ENCODE measurements around the gene ZEB1. TPM values are rescaled to one million over a fixed set of nuclear protein-coding genes. Genes with fewer than 3 reads are reported as not detected.

ZEB1 gene
- total RNA-seq, 1 donor from 2014 or later: 38.8 TPM

DNA sequence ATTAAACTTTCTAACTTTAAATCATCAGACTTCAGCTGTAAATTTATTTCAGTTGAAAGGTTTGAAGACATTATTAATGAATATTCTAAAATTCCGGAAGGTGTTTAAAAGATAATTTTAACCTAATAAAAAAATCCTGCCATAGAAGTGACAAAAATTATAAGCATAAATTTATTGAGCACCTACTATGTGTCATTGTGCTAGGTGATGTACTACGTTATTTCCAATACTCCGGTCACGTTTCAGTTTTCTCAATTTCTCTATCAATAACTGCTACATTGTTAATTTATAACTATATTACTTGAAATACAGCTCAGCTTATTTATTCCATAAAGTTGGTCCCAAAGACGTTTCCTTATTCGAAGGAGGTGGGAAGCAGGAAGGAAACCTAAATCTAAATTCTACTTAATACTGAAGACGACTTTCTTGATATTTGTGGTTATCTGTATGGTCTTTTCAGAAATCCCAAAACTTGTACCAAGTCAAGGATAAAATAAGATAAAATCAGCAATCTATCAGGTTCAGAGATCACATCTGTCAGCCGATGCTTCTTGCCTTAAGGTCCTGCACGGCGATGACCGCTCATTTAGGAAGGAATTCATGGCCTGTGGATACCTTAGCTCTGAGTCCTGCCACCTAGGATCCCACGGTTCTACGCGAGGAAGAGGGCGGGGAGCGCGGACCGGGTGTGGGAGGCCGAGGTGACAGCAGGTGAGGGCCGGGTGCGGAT, 1.2 kb upstream of the ZEB1 start:
- H3K4me3 Mint-ChIP-seq: peak overlapping the region; percentile 100
- Histone ChIP-seq H3K4me3 (peak overlapping the region; percentile 84), H2AFZ (replicated peaks) (no peak overlapping the region), H3F3A (ENCODE audit: low read depth) (peaks cover 16% of the 10 kb centered on the region), H3K36me3 (no peaks in the 10 kb centered on the region), H3K27ac (no peak overlapping the region), H3K4me1 (peaks cover 11% of the 10 kb centered on the region), H4K20me1 (ENCODE audit: low read depth) (peaks cover 40% of the 10 kb centered on the region), H3K9me3 (ENCODE audit: low read depth) (no peaks in the 10 kb centered on the region), H3K79me2 (ENCODE audit: low read depth) (peaks cover 40% of the 10 kb centered on the region), H3K27me3 (peaks cover 36% of the 10 kb centered on the region), H3K4me2 (peak overlapping the region; percentile 84), H3K9ac (no peak overlapping the region)
- peaks cover 4% of the 10 kb centered on the region for H3K27me3 Mint-ChIP-seq (ENCODE audit: insufficient read depth, low read depth)
- no peaks in the 10 kb centered on the region for H3K36me3 Mint-ChIP-seq
- H3K27ac Mint-ChIP-seq: peak overlapping the region; percentile 72
- TF ChIP-seq CTCF (IDR thresholded peaks at IDR 0.05): no peak
- no peak for TF ChIP-seq EZH2phosphoT487 (IDR thresholded peaks at IDR 0.05)
- TF ChIP-seq EZH2 (IDR thresholded peaks at IDR 0.05): no peak
- H3K4me1 Mint-ChIP-seq: peaks cover 34% of the 10 kb centered on the region
- H3K9me3 Mint-ChIP-seq: no peaks in the 10 kb centered on the region
- DNase-seq (ENCODE audit: low spot score): peak; percentile 32

DNA sequence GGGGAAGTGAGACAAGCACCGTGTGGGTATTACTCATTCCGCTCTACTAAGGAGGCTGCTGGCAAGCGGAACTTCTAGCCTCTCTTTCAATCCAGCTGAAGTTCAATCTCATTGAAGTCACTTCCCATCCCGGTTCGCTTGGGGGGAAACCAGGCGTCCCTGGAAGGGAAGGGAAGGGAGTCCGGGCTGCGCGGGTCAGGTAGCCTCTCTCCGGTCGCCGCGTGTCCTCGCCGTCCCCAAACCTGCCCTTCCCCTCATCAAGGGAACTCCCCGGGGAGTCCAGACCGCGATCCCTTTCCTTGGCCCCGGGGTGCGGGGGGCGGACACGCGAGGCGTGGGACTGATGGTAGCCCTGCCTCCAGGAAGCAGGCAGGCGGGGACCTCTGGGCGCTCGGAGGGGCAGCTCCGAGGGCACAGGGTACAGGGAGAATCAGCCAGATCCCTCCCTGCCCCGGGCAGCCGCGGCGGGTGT, 598 bp upstream of the ZEB1 start:
- DNase-seq (ENCODE audit: low spot score): peak; percentile 35
- Histone ChIP-seq H3K27me3 (peaks cover 42% of the 10 kb centered on the region), H3F3A (ENCODE audit: low read depth) (peaks cover 16% of the 10 kb centered on the region), H3K4me1 (peaks cover 11% of the 10 kb centered on the region), H3K36me3 (no peaks in the 10 kb centered on the region), H3K9ac (no peak overlapping the region), H3K4me2 (peak overlapping the region; percentile 84), H4K20me1 (ENCODE audit: low read depth) (peaks cover 46% of the 10 kb centered on the region), H3K9me3 (ENCODE audit: low read depth) (no peaks in the 10 kb centered on the region), H2AFZ (replicated peaks) (peak overlapping the region; percentile 93), H3K79me2 (ENCODE audit: low read depth) (peaks cover 46% of the 10 kb centered on the region), H3K27ac (no peak overlapping the region), H3K4me3 (peak overlapping the region; percentile 84)
- peaks cover 34% of the 10 kb centered on the region for H3K4me1 Mint-ChIP-seq
- no peak for TF ChIP-seq CTCF (IDR thresholded peaks at IDR 0.05)
- TF ChIP-seq EZH2 (IDR thresholded peaks at IDR 0.05): no peak
- no peak for TF ChIP-seq EZH2phosphoT487 (IDR thresholded peaks at IDR 0.05)
- peak overlapping the region; percentile 100 for H3K4me3 Mint-ChIP-seq
- no peaks in the 10 kb centered on the region for H3K36me3 Mint-ChIP-seq
- H3K27me3 Mint-ChIP-seq (ENCODE audit: insufficient read depth, low read depth): peaks cover 4% of the 10 kb centered on the region
- H3K9me3 Mint-ChIP-seq: no peaks in the 10 kb centered on the region
- H3K27ac Mint-ChIP-seq: no peak overlapping the region

DNA sequence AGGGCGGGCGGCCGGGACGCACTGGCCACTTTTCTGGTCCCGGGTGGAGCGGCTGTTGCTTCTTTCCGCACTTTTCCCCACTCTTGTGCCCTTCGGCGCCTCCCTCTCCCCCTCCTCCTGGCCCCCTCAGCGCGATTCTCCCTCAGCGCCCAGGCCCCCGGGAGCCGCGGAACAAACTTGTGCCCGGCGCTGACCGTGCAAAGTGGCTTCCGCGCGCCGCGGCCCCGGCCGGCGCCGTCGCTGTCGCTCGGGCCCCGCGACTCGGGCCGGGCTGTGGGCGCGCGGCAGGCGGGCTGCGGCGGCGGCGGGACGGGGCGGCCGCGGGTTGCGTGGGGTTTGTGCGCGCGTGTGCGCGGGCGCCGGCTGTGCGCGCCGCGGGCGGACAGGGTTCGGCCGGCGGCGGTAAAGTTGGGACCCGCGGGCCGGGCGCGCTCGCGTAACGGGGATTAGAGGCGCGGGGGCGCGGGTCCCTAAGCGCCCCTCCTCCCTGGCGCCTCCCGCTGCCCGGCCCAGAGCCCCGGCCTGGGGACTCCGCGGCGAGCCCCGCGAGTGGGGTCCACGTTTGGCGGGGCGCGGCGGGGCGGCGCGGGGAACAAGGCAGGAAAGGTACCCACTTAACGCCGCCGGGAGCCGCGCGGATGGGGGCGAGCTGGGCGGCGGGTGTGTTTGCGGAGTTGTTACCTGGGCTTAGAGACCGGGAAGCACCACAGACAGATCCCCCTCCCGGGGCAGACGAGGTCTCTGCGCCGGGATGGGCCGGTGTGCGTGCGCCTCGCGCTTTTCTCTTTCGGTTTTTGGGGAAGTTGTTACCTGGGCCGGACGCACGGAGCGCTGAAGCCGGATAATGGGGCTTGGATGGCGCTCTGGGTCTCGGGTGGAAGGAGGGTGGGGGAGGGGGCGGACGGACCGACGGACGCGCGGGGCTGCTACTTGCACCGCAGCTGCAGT, 860 bp downstream of the ZEB1 start:
- peaks cover 56% of the 10 kb centered on the region for H3K27me3 ChIP-seq
- H3K4me2 ChIP-seq: peak overlapping the region; percentile 94
- Mint-ChIP-seq H3K27me3 (ENCODE audit: insufficient read depth, low read depth) (peaks cover 4% of the 10 kb centered on the region), H3K27ac (peak overlapping the region; percentile 93), H3K4me3 (peak overlapping the region; percentile 100), H3K9me3 (no peaks in the 10 kb centered on the region), H3K4me1 (peaks cover 28% of the 10 kb centered on the region), H3K36me3 (no peaks in the 10 kb centered on the region)
- peaks cover 16% of the 10 kb centered on the region for H3F3A ChIP-seq (ENCODE audit: low read depth)
- peak overlapping the region; percentile 69 for H2AFZ ChIP-seq (replicated peaks)
- H3K9me3 ChIP-seq (ENCODE audit: low read depth): no peaks in the 10 kb centered on the region
- DNase-seq (ENCODE audit: low spot score): peak; percentile 75
- peaks cover 61% of the 10 kb centered on the region for H4K20me1 ChIP-seq (ENCODE audit: low read depth)
- H3K4me3 ChIP-seq: peak overlapping the region; percentile 84
- H3K79me2 ChIP-seq (ENCODE audit: low read depth): peaks cover 55% of the 10 kb centered on the region
- H3K36me3 ChIP-seq: no peaks in the 10 kb centered on the region
- H3K9ac ChIP-seq: no peak overlapping the region
- TF ChIP-seq EZH2 (IDR thresholded peaks at IDR 0.05): no peak
- TF ChIP-seq EZH2phosphoT487 (IDR thresholded peaks at IDR 0.05): peak; percentile 33
- TF ChIP-seq CTCF (IDR thresholded peaks at IDR 0.05): no peak
- H3K4me1 ChIP-seq: peaks cover 11% of the 10 kb centered on the region
- peak overlapping the region; percentile 78 for H3K27ac ChIP-seq

Measured in neural progenitor cell (in vitro differentiated cells).